ENCODE measurements around the gene STRIP1.

Gene STRIP1

GRCh38 chr1:110049801-110050601 is 15.6 kb downstream of the STRIP1 start:
- Histone ChIP-seq H3K9me3 (ENCODE audit: control insufficient read depth in 1 of 2, low read length in 2 of 2) (no peaks in the 10 kb centered on the region), H3K27ac (ENCODE audit: low read depth, low read length) (no peak overlapping the region), H3K9ac (ENCODE audit: low read depth in 1 of 2, low read length in 2 of 2) (peak overlapping the region in 1 of 2 donors; percentile 8), H3K4me3 (ENCODE audit: low read depth in 1 of 2, low read length in 2 of 2) (no peak overlapping the region), H3K36me3 (ENCODE audit: control insufficient read depth in 1 of 2, insufficient read depth in 2 of 2, low read length in 2 of 2) (peaks cover 63 to 93% of the 10 kb centered on the region in 2 donors), H3K27me3 (ENCODE audit: control insufficient read depth in 1 of 2, insufficient read depth in 2 of 2, low read length in 2 of 2) (no peaks in the 10 kb centered on the region), H3K4me1 (ENCODE audit: control insufficient read depth in 1 of 2, insufficient read depth in 2 of 2, low read length in 2 of 2) (peaks cover 19 to 22% of the 10 kb centered on the region in 2 donors)

GRCh38 chr1:110050602-110051261 is 16.3 kb downstream of the STRIP1 start:
- no peak overlapping the region for H3K27ac ChIP-seq (ENCODE audit: low read depth, low read length)

GRCh38 chr1:110051262-110051648 is 16.8 kb downstream of the STRIP1 start:
- no peak overlapping the region for H3K9ac ChIP-seq (ENCODE audit: low read depth in 1 of 2, low read length in 2 of 2)
- peaks cover 59 to 94% of the 10 kb centered on the region in 2 donors for H3K36me3 ChIP-seq (ENCODE audit: control insufficient read depth in 1 of 2, insufficient read depth in 2 of 2, low read length in 2 of 2)
- no peak overlapping the region for H3K4me3 ChIP-seq (ENCODE audit: low read depth in 1 of 2, low read length in 2 of 2)
- no peaks in the 10 kb centered on the region for H3K27me3 ChIP-seq (ENCODE audit: control insufficient read depth in 1 of 2, insufficient read depth in 2 of 2, low read length in 2 of 2)
- peaks cover 29 to 30% of the 10 kb centered on the region in 2 donors for H3K4me1 ChIP-seq (ENCODE audit: control insufficient read depth in 1 of 2, insufficient read depth in 2 of 2, low read length in 2 of 2)
- H3K27ac ChIP-seq (ENCODE audit: low read depth, low read length), result no peak overlapping the region
- H3K9me3 ChIP-seq (ENCODE audit: control insufficient read depth in 1 of 2, low read length in 2 of 2), result no peaks in the 10 kb centered on the region

More at GRCh38 chr1:110050602-110051261, 16.3 kb downstream of the STRIP1 start:
- H3K27me3 ChIP-seq (ENCODE audit: control insufficient read depth in 1 of 2, insufficient read depth in 2 of 2, low read length in 2 of 2), result no peaks in the 10 kb centered on the region
- H3K4me3 ChIP-seq (ENCODE audit: low read depth in 1 of 2, low read length in 2 of 2), result no peak overlapping the region
- H3K9me3 ChIP-seq (ENCODE audit: control insufficient read depth in 1 of 2, low read length in 2 of 2), result no peaks in the 10 kb centered on the region
- peaks cover 25 to 26% of the 10 kb centered on the region in 2 donors for H3K4me1 ChIP-seq (ENCODE audit: control insufficient read depth in 1 of 2, insufficient read depth in 2 of 2, low read length in 2 of 2)
- no peak overlapping the region for H3K9ac ChIP-seq (ENCODE audit: low read depth in 1 of 2, low read length in 2 of 2)
- H3K36me3 ChIP-seq (ENCODE audit: control insufficient read depth in 1 of 2, insufficient read depth in 2 of 2, low read length in 2 of 2), result peaks cover 59 to 93% of the 10 kb centered on the region in 2 donors

GRCh38 chr1:110053552-110054428 is 19.4 kb downstream of the STRIP1 start:
- Histone ChIP-seq H3K27ac (ENCODE audit: low read depth, low read length) (no peak overlapping the region), H3K4me3 (ENCODE audit: low read depth in 1 of 2, low read length in 2 of 2) (no peak overlapping the region), H3K9me3 (ENCODE audit: control insufficient read depth in 1 of 2, low read length in 2 of 2) (no peaks in the 10 kb centered on the region), H3K9ac (ENCODE audit: low read depth in 1 of 2, low read length in 2 of 2) (no peak overlapping the region), H3K4me1 (ENCODE audit: control insufficient read depth in 1 of 2, insufficient read depth in 2 of 2, low read length in 2 of 2) (peaks cover 29 to 34% of the 10 kb centered on the region in 2 donors), H3K36me3 (ENCODE audit: control insufficient read depth in 1 of 2, insufficient read depth in 2 of 2, low read length in 2 of 2) (peaks cover 54 to 95% of the 10 kb centered on the region in 2 donors), H3K27me3 (ENCODE audit: control insufficient read depth in 1 of 2, insufficient read depth in 2 of 2, low read length in 2 of 2) (no peaks in the 10 kb centered on the region)

- Histone ChIP-seq H3K36me3 (ENCODE audit: control insufficient read depth in 1 of 2, insufficient read depth in 2 of 2, low read length in 2 of 2) (peaks cover 45 to 86% of the 10 kb centered on the region in 2 donors), H3K4me3 (ENCODE audit: low read depth in 1 of 2, low read length in 2 of 2) (no peak overlapping the region), H3K9me3 (ENCODE audit: control insufficient read depth in 1 of 2, low read length in 2 of 2) (no peaks in the 10 kb centered on the region), H3K27me3 (ENCODE audit: control insufficient read depth in 1 of 2, insufficient read depth in 2 of 2, low read length in 2 of 2) (no peaks in the 10 kb centered on the region), H3K27ac (ENCODE audit: low read depth, low read length) (no peak overlapping the region), H3K9ac (ENCODE audit: low read depth in 1 of 2, low read length in 2 of 2) (no peak overlapping the region), H3K4me1 (ENCODE audit: control insufficient read depth in 1 of 2, insufficient read depth in 2 of 2, low read length in 2 of 2) (peaks cover 15 to 19% of the 10 kb centered on the region in 2 donors)
Measured at GRCh38 chr1:110055493-110056284, 21.3 kb downstream of the STRIP1 start.

- Histone ChIP-seq H3K4me3 (ENCODE audit: low read depth in 1 of 2, low read length in 2 of 2) (no peak overlapping the region), H3K27ac (ENCODE audit: low read depth, low read length) (no peak overlapping the region), H3K9me3 (ENCODE audit: control insufficient read depth in 1 of 2, low read length in 2 of 2) (no peaks in the 10 kb centered on the region), H3K4me1 (ENCODE audit: control insufficient read depth in 1 of 2, insufficient read depth in 2 of 2, low read length in 2 of 2) (peaks cover 15 to 19% of the 10 kb centered on the region in 2 donors), H3K36me3 (ENCODE audit: control insufficient read depth in 1 of 2, insufficient read depth in 2 of 2, low read length in 2 of 2) (peaks cover 42 to 80% of the 10 kb centered on the region in 2 donors), H3K9ac (ENCODE audit: low read depth in 1 of 2, low read length in 2 of 2) (no peak overlapping the region), H3K27me3 (ENCODE audit: control insufficient read depth in 1 of 2, insufficient read depth in 2 of 2, low read length in 2 of 2) (no peaks in the 10 kb centered on the region)
Measured at GRCh38 chr1:110056285-110056683, 21.9 kb downstream of the STRIP1 start.

- peaks cover 38 to 76% of the 10 kb centered on the region in 2 donors for H3K36me3 ChIP-seq (ENCODE audit: control insufficient read depth in 1 of 2, insufficient read depth in 2 of 2, low read length in 2 of 2)
- H3K9me3 ChIP-seq (ENCODE audit: control insufficient read depth in 1 of 2, low read length in 2 of 2), result no peaks in the 10 kb centered on the region
- H3K27ac ChIP-seq (ENCODE audit: low read depth, low read length), result no peak overlapping the region
- no peak overlapping the region for H3K4me3 ChIP-seq (ENCODE audit: low read depth in 1 of 2, low read length in 2 of 2)
- no peak overlapping the region for H3K9ac ChIP-seq (ENCODE audit: low read depth in 1 of 2, low read length in 2 of 2)
- H3K27me3 ChIP-seq (ENCODE audit: control insufficient read depth in 1 of 2, insufficient read depth in 2 of 2, low read length in 2 of 2), result no peaks in the 10 kb centered on the region
- peaks cover 15 to 19% of the 10 kb centered on the region in 2 donors for H3K4me1 ChIP-seq (ENCODE audit: control insufficient read depth in 1 of 2, insufficient read depth in 2 of 2, low read length in 2 of 2)
Measured at GRCh38 chr1:110056776-110057175, 22.4 kb downstream of the STRIP1 start.

- no peak overlapping the region for H3K4me3 ChIP-seq (ENCODE audit: low read depth in 1 of 2, low read length in 2 of 2)
- no peak overlapping the region for H3K27ac ChIP-seq (ENCODE audit: low read depth, low read length)
- H3K36me3 ChIP-seq (ENCODE audit: control insufficient read depth in 1 of 2, insufficient read depth in 2 of 2, low read length in 2 of 2), result peaks cover 35 to 65% of the 10 kb centered on the region in 2 donors
- no peak overlapping the region for H3K9ac ChIP-seq (ENCODE audit: low read depth in 1 of 2, low read length in 2 of 2)
- no peaks in the 10 kb centered on the region for H3K9me3 ChIP-seq (ENCODE audit: control insufficient read depth in 1 of 2, low read length in 2 of 2)
- H3K27me3 ChIP-seq (ENCODE audit: control insufficient read depth in 1 of 2, insufficient read depth in 2 of 2, low read length in 2 of 2), result no peaks in the 10 kb centered on the region
- H3K4me1 ChIP-seq (ENCODE audit: control insufficient read depth in 1 of 2, insufficient read depth in 2 of 2, low read length in 2 of 2), result peaks cover 15 to 19% of the 10 kb centered on the region in 2 donors
Measured at GRCh38 chr1:110057963-110058518, 23.6 kb downstream of the STRIP1 start.

- no peak overlapping the region for H3K4me3 ChIP-seq (ENCODE audit: low read depth in 1 of 2, low read length in 2 of 2)
- H3K9ac ChIP-seq (ENCODE audit: low read depth in 1 of 2, low read length in 2 of 2), result no peak overlapping the region
- H3K27ac ChIP-seq (ENCODE audit: low read depth, low read length), result no peak overlapping the region
- no peaks in the 10 kb centered on the region for H3K9me3 ChIP-seq (ENCODE audit: control insufficient read depth in 1 of 2, low read length in 2 of 2)
- H3K36me3 ChIP-seq (ENCODE audit: control insufficient read depth in 1 of 2, insufficient read depth in 2 of 2, low read length in 2 of 2), result peaks cover 32 to 59% of the 10 kb centered on the region in 2 donors
- peaks cover 15 to 19% of the 10 kb centered on the region in 2 donors for H3K4me1 ChIP-seq (ENCODE audit: control insufficient read depth in 1 of 2, insufficient read depth in 2 of 2, low read length in 2 of 2)
- H3K27me3 ChIP-seq (ENCODE audit: control insufficient read depth in 1 of 2, insufficient read depth in 2 of 2, low read length in 2 of 2), result no peaks in the 10 kb centered on the region
Measured at GRCh38 chr1:110058591-110058990, 24.2 kb downstream of the STRIP1 start.

All from duodenal mucosa (tissue), 2 donors.